GM12874 (cell line): ENCODE measurements around the gene NDUFAF4.

ENCODE experiments used
- TF ChIP-seq, protein P1 (sequence below): IDR thresholded peaks from 2 replicates; pipeline ENCODE4 v1.5.1; 2011; ENCODE audit warnings: low read depth, mild to moderate bottlenecking, control low read depth, low read length, moderate library complexity; ENCODE audit not compliant: insufficient read depth

The NDUFAF4 gene

DNA sequence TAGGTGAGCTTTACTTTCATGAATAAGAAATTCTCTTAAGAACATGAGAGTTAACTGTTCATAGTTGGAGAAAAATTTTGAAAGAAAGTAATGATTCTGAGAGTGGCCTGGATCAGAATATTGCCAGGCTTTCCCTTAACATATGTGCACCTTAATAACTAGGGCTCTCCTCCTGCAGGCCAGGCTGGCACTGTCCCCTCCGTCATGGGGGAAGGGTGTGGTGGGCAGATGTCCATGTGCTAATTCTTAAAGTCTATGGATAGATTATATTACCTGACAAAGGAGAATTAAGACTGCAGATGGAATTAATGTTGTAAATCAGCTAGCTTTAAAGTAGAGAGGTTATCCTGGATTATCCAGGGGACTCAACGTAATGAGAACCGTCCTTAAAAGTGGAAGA lies 15.9 kb upstream of the NDUFAF4 start:
- TF ChIP-seq, protein P1, sequence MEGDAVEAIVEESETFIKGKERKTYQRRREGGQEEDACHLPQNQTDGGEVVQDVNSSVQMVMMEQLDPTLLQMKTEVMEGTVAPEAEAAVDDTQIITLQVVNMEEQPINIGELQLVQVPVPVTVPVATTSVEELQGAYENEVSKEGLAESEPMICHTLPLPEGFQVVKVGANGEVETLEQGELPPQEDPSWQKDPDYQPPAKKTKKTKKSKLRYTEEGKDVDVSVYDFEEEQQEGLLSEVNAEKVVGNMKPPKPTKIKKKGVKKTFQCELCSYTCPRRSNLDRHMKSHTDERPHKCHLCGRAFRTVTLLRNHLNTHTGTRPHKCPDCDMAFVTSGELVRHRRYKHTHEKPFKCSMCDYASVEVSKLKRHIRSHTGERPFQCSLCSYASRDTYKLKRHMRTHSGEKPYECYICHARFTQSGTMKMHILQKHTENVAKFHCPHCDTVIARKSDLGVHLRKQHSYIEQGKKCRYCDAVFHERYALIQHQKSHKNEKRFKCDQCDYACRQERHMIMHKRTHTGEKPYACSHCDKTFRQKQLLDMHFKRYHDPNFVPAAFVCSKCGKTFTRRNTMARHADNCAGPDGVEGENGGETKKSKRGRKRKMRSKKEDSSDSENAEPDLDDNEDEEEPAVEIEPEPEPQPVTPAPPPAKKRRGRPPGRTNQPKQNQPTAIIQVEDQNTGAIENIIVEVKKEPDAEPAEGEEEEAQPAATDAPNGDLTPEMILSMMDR = no peak

DNA sequence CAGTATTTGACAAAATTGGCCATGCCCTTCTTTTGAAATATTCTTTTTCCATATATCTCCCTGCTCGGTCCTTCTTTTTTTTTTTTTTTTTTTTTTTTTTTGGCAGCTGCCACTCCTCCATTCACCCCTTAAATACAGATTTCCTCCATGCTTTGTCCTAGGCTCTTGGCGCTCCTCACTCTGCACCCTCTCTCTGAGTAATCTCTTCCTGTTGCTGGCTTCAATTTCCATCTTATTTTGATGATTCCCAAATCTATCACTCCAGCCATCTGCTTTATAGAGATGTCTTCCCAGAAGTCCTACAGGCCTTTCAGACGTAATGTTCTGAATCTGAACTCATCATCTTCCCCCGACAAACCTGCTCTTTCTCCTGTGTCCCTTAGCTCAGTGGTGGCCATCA lies 14.1 kb upstream of the NDUFAF4 start:
- TF ChIP-seq, protein P1 = no peak

- TF ChIP-seq, protein P1 = no peak
These were observed 13.5 kb upstream of the NDUFAF4 start for GRCh38 chr6:96911171-96911570.

DNA sequence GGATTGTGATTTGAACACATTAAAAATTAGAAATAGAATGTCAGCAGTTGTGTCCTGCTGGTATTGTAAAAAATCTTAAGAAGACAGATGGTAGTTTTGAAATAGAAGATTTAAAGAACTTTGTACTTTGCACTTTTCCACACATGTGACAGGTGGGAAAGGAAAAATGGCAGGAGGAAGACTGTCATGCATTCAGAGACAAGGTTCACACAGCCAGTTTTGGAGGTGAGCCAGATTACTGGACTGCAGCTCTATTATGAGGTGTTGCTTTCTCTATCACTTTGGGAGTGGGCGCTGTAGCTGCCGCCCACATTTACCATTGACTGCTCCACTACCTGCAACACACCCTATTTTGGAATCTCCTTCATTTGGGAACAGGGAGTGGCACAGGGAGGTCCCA lies 12.1 kb upstream of the NDUFAF4 start:
- TF ChIP-seq, protein P1 = no peak

DNA sequence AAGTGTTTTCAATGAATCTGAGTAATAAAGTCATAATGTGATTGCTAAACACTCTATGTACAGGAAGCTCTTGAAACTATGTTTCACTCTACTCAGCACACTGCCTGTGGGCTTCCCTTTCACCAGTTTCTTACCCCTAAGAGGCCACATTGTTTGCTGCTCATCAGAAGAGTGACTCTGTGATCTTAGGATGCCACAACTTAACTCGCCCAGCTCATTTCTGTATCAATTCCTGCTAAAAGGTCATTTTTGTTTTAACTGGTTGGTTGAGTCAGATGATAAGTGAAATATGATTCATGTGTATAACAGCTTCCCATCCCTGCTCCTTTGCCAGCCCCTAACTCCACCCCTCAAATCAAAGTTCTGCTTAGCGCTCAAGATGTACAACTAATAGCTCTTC lies 9.8 kb upstream of the NDUFAF4 start:
- TF ChIP-seq, protein P1 = no peak

GRCh38 chr6:96900873-96901272 lies 3.2 kb upstream of the NDUFAF4 start:
- TF ChIP-seq, protein P1 = no peak

DNA sequence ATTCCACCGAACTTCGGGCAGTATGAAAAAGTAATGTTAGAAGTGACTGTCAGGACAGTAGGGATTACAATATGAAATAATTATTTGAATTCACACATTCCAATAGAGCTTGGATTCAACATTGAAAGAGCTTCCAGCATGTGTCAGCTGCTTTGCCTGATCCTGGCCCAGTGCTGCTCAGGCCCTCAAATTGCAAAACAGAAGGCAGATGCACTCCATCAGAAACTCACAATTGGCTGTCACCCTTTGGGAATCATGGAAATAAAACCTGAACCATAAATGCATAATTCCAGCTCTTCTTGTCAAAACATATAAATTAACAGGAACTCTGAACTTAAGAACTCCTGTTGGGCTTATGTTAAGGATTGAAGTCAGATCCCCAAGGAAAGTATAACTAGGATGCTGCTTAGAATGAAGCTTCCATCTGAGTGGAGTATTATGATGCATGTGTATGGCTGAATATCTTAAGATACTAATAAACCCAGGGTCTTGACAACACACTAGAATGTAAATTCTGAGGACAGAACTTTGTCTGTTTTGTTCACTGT lies 1.8 kb upstream of the NDUFAF4 start:
- TF ChIP-seq, protein P1 = no peak

DNA sequence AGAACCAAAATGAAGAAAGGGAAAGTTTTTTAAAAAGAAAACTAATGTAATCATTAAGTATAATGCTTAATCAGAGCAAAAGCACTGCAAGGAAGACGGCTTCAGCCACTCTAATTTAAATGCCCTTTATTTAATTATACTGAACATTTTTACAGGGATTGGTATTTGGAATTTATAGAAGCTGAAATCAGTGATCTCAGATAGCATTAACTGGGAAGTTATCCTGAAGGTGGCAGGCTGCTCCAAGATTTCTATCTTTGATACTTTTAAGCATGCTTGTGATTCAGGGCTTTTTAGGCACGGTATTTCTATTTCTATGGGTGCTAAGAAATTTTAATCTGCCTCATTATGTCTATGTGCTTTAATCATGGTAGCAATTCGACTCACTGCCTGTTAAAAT lies 1.3 kb upstream of the NDUFAF4 start:
- TF ChIP-seq, protein P1 = no peak
